Stomach (tissue), 9 donors: Measurements from ENCODE around the gene P4HB. TPM values are rescaled to one million over a fixed set of nuclear protein-coding genes. Genes with fewer than 3 reads are reported as not detected.

ENCODE experiments used
- DNase-seq, 2 donors: peaks; one replicate each; pipeline versions ENCODE4 v3.0.0 to v3.0.0-alpha.2; 2013 to 2019
- H3K27ac ChIP-seq, 5 donors: fragments of 200-600 bp in 4 of 5; sonication (generic) in 4 of 5; one replicate each; pipeline ENCODE4 v1.5.1; 2013 to 2019; ENCODE audit warnings: mild to moderate bottlenecking in 1 of 5, moderate library complexity in 1 of 5
- H3K27me3 ChIP-seq, 3 donors: fragments of 200-600 bp; sonication (generic); one replicate each; pipeline ENCODE4 v1.5.1; 2017 to 2019; ENCODE audit warnings: mixed run types in 1 of 3
- H3K36me3 ChIP-seq, 4 donors: fragments of 200-600 bp; sonication (generic); 1 replicate in 3 of 4; 2 replicates in 1 of 4; pipeline ENCODE4 v1.5.1; 2016 to 2019
- H3K4me1 ChIP-seq, 4 donors: fragments of 200-600 bp; sonication (generic); one replicate each; pipeline ENCODE4 v1.5.1; 2016 to 2019
- H3K4me3 ChIP-seq, 4 donors: fragments of 200-600 bp; sonication (generic) in 3 of 4; one replicate each; pipeline ENCODE4 v1.5.1; 2016 to 2019; ENCODE audit warnings: mild to moderate bottlenecking in 1 of 4
- H3K9me3 ChIP-seq, 4 donors: fragments of 200-600 bp; sonication (generic); one replicate each; pipeline ENCODE4 v1.5.1; 2016 to 2019
- CTCF ChIP-seq, 7 experiments: fragments of 450-650 bp in 4 of 7; fragments of 200-600 bp in 3 of 7; sonication (generic) in 3 of 7; IDR thresholded peaks; one replicate each; pipeline ENCODE4 v1.5.1; 2016 to 2019; ENCODE audit warnings: antibody characterized with exemption in 7 of 7, control low read depth in 2 of 7, mild to moderate bottlenecking in 1 of 7
- EP300 ChIP-seq: sonication (generic); formaldehyde crosslinking; IDR thresholded peaks from one replicate; pipeline ENCODE4 v1.6.1; 2017; ENCODE audit warnings: antibody characterized with exemption
- POLR2A ChIP-seq, 4 donors: fragments of 450-650 bp; IDR thresholded peaks; one replicate each; pipeline ENCODE4 v1.6.1; 2016; ENCODE audit warnings: antibody characterized with exemption in 4 of 4, control low read depth in 2 of 4, mild to moderate bottlenecking in 1 of 4, moderate library complexity in 1 of 4
- POLR2AphosphoS5 ChIP-seq, 3 donors: sonication (generic); formaldehyde crosslinking; IDR thresholded peaks; one replicate each; pipeline ENCODE4 v1.6.1; 2016; ENCODE audit warnings: antibody characterized with exemption in 3 of 3
- WGBS, 5 donors: extraction: QIAGEN DNeasy Blood & Tissue Kit in 3 of 5; methylation state at CpG; one replicate each; pipeline versions ENCODE4 v1.1.5 to v1.1.7; 2013 to 2018; 5-methylcytosine and 5-hydroxymethylcytosine counted together
- intact Hi-C: fragments of 100-400 bp; cut with DNase I; formaldehyde crosslinking; loops from one replicate; pipeline ENCODE4 v1.15.1; 2023; ENCODE audit warnings: low total_unique reads
- polyA plus RNA-seq, 3 donors: library from polyadenylated mRNA; stranded (reverse); fragments of 200-250 nt; gene quantifications; one replicate each; pipeline ENCODE4 v1.2.3, GENCODE V29; 2013
- total RNA-seq, 5 donors: library from RNA; depleted of rRNA; stranded (reverse); fragments of >200 nt; gene quantifications; one replicate each; pipeline versions ENCODE4 v1.1.0 to v1.2.3, GENCODE V29; 2014 to 2016
- donor health status: healthy with polysubstance abuse.
- donor health status: Bipolar disorder and iron deficiency.
- donor health status: healthy.

P4HB gene
- total and polyA plus RNA-seq, 8 donors = 401 to 1,308 (median 619) TPM

- peaks cover 23 to 42% (median 36%) of the 10 kb centered on the region in 4 donors for H3K4me1 ChIP-seq
- H3K36me3 ChIP-seq = peaks cover 33 to 72% (median 64%) of the 10 kb centered on the region in 4 donors
- TF ChIP-seq EP300 = no peak
- TF ChIP-seq POLR2A (IDR thresholded peaks at IDR 0.05) = no peak
- no peak for TF ChIP-seq CTCF (IDR thresholded peaks at IDR 0.05)
- no peak for TF ChIP-seq POLR2AphosphoS5 (IDR thresholded peaks at IDR 0.05)
- intact Hi-C loops = no loop called here
- H3K4me3 ChIP-seq = no peak overlapping the region
- DNase-seq = no peak
- H3K27me3 ChIP-seq = no peaks in the 10 kb centered on the region
- H3K9me3 ChIP-seq = no peaks in the 10 kb centered on the region
- 90 to 92% (median 91%) methylated on average over 15 to 16 of the region's 16 CpGs for WGBS, 5 donors
- no peak overlapping the region for H3K27ac ChIP-seq
These were observed 28.8 kb upstream of the P4HB start for GRCh38 chr17:81888988-81889595.

GRCh38 chr17:81888105-81888987 lies 28.0 kb upstream of the P4HB start:
- Histone ChIP-seq H3K4me1 (peaks cover 23 to 42% (median 35%) of the 10 kb centered on the region in 4 donors), H3K4me3 (no peak overlapping the region), H3K36me3 (peaks cover 33 to 71% (median 66%) of the 10 kb centered on the region in 4 donors), H3K27ac (no peak overlapping the region), H3K9me3 (no peaks in the 10 kb centered on the region), H3K27me3 (no peaks in the 10 kb centered on the region)
- TF ChIP-seq POLR2AphosphoS5 (IDR thresholded peaks at IDR 0.05) (no peak), EP300 (no peak), CTCF (IDR thresholded peaks at IDR 0.05) (no peak), POLR2A (IDR thresholded peaks at IDR 0.05) (no peak)
- 93 to 95% (median 94%) methylated on average over 43 to 44 of the region's 44 CpGs for WGBS, 5 donors
- intact Hi-C loops = no loop called here
- no peak for DNase-seq

- intact Hi-C loops = no loop called here
- Histone ChIP-seq H3K27ac (no peak overlapping the region), H3K4me3 (no peak overlapping the region), H3K4me1 (peaks cover 15 to 28% (median 22%) of the 10 kb centered on the region in 4 donors), H3K9me3 (no peaks in the 10 kb centered on the region), H3K36me3 (peaks cover 33 to 91% (median 88%) of the 10 kb centered on the region in 4 donors), H3K27me3 (no peaks in the 10 kb centered on the region)
- DNase-seq = no peak
- TF ChIP-seq POLR2AphosphoS5 (IDR thresholded peaks at IDR 0.05) (peak in 1 of 3 donors; percentile 27), POLR2A (IDR thresholded peaks at IDR 0.05) (no peak)
- WGBS, 5 donors = 84 to 92% (median 88%) methylated on average over 11 of the region's 11 CpGs
These were observed 25.7 kb upstream of the P4HB start for GRCh38 chr17:81885869-81886548.

GRCh38 chr17:81885454-81885853 lies 25.1 kb upstream of the P4HB start:
- H3K4me3 ChIP-seq = no peak overlapping the region
- peaks cover 33 to 95% (median 93%) of the 10 kb centered on the region in 4 donors for H3K36me3 ChIP-seq
- peaks cover 11 to 24% (median 17%) of the 10 kb centered on the region in 4 donors for H3K4me1 ChIP-seq
- no peak for TF ChIP-seq CTCF (IDR thresholded peaks at IDR 0.05)
- no peak for TF ChIP-seq POLR2A (IDR thresholded peaks at IDR 0.05)
- TF ChIP-seq POLR2AphosphoS5 (IDR thresholded peaks at IDR 0.05) = no peak
- no peak for TF ChIP-seq EP300
- no peak for DNase-seq
- WGBS, 5 donors = 82 to 88% (median 86%) methylated on average over 10 of the region's 10 CpGs
- H3K9me3 ChIP-seq = no peaks in the 10 kb centered on the region
- intact Hi-C loops = no loop called here
- no peak overlapping the region for H3K27ac ChIP-seq
- H3K27me3 ChIP-seq = no peaks in the 10 kb centered on the region
